ENCODE results near the gene CMAS.

DNA sequence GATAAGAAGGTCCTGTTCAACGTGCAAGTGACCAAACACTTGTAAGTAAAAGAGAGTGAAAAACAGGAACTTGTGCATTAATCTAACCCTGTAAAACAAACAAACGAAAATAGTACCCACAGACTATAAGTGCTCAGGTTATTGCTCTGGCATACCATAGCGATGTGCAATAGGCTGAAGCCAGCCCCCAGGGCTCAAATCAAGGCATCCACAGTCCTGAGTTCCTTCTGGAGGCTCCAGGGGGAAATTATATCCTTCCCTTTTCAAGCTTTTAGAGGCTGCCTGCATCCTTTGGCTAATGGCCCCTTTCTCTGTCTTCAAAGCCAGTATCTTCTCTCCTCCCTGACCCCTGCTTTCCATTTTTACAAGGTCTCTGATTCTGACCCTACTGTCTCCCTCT lies 8.1 kb upstream of the CMAS start:
- TF ChIP-seq, protein P1, sequence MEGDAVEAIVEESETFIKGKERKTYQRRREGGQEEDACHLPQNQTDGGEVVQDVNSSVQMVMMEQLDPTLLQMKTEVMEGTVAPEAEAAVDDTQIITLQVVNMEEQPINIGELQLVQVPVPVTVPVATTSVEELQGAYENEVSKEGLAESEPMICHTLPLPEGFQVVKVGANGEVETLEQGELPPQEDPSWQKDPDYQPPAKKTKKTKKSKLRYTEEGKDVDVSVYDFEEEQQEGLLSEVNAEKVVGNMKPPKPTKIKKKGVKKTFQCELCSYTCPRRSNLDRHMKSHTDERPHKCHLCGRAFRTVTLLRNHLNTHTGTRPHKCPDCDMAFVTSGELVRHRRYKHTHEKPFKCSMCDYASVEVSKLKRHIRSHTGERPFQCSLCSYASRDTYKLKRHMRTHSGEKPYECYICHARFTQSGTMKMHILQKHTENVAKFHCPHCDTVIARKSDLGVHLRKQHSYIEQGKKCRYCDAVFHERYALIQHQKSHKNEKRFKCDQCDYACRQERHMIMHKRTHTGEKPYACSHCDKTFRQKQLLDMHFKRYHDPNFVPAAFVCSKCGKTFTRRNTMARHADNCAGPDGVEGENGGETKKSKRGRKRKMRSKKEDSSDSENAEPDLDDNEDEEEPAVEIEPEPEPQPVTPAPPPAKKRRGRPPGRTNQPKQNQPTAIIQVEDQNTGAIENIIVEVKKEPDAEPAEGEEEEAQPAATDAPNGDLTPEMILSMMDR (conservative IDR thresholded peaks at IDR 0.05; ENCODE audit: low read depth in 2 of 2) = no peak
- no peak for TF ChIP-seq EZH2 (IDR thresholded peaks at IDR 0.05; ENCODE audit: low read depth, unreplicated experiment)
- no peak for TF ChIP-seq JUNB (IDR thresholded peaks at IDR 0.05; ENCODE audit: unreplicated experiment)
- no peak for TF ChIP-seq NANOG (IDR thresholded peaks at IDR 0.05; ENCODE audit: borderline replicate concordance)

Measured in GM23338 (cell line).